Measurements from ENCODE around the gene RBM10. TPM values are rescaled to one million over a fixed set of nuclear protein-coding genes. Genes with fewer than 3 reads are reported as not detected.
A peak's percentile ranks its signal among the peaks of the same experiment; 100 is the strongest.

Gene RBM10
- total RNA-seq, 4 donors from 2014 or later, result 26.5 to 43.0 (median 35.2) TPM

DNA sequence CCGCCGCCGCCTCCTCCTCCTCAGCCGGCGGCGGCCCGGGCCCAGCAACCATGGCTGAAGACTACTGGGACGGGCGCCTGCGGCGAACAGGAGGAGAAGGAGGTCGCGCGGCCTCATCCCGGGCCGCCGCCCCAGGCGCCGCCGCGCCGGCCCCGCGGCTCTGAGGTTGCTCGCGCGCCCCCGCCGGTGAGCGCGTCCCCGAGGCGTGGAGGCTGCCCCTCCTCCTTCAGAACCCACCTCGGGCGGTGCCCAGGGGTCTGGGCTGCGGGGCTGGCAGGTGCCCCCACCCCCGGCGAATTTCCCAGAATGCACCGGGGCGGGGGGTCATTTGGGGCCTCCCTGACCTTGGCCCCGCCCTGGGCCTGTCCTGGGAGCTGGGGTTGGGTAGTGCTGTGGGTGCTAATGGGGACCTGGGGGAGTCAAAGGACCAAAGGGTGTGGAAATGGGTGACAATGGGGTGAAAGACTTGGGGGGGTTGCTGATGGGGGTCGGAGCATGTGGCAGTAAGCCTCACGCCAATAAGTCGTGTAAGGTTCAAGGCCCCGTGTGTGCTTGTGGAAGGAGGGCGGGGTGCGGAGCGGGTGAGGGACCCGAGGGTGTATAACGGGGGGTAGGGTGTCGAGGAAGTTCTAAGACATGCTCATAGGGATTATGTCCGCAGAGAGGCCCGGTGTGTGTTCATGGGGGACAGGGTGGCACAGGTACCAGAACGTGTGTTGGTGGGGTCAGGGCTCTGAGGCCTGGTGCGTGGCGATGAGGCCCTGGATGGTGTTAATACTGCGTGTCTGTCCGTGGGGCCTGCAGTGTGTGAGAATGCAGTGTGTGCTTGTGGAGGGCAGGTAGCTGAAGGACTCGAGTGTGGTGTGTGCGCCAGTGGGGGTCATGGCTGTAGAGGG, 74.1 kb downstream of the RBM10 start:
- Histone ChIP-seq H3K36me3 (peaks cover 20 to 26% of the 10 kb centered on the region in 2 donors), H3K9me3 (no peaks in the 10 kb centered on the region), H3K4me3 (replicated peaks in 1 of 3) (peak overlapping the region; percentile 53 to 75 (median 66)), H3K4me1 (peaks cover 0 to 22% of the 10 kb centered on the region in 2 donors), H3K27me3 (no peaks in the 10 kb centered on the region), H3K27ac (peak overlapping the region; percentile 87 to 97 (median 92))
- TF ChIP-seq POLR2A (IDR thresholded peaks at IDR 0.05), result no peak
- TF ChIP-seq, protein P1, sequence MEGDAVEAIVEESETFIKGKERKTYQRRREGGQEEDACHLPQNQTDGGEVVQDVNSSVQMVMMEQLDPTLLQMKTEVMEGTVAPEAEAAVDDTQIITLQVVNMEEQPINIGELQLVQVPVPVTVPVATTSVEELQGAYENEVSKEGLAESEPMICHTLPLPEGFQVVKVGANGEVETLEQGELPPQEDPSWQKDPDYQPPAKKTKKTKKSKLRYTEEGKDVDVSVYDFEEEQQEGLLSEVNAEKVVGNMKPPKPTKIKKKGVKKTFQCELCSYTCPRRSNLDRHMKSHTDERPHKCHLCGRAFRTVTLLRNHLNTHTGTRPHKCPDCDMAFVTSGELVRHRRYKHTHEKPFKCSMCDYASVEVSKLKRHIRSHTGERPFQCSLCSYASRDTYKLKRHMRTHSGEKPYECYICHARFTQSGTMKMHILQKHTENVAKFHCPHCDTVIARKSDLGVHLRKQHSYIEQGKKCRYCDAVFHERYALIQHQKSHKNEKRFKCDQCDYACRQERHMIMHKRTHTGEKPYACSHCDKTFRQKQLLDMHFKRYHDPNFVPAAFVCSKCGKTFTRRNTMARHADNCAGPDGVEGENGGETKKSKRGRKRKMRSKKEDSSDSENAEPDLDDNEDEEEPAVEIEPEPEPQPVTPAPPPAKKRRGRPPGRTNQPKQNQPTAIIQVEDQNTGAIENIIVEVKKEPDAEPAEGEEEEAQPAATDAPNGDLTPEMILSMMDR (IDR thresholded peaks at IDR 0.05), result no peak
- DNase-seq, result peak; percentile 44
- 1 to 2% methylated on average over 13 to 20 of the region's 60 CpGs for WGBS, 2 donors
- intact Hi-C loops (cut with DNase I), result no loop called here

DNA sequence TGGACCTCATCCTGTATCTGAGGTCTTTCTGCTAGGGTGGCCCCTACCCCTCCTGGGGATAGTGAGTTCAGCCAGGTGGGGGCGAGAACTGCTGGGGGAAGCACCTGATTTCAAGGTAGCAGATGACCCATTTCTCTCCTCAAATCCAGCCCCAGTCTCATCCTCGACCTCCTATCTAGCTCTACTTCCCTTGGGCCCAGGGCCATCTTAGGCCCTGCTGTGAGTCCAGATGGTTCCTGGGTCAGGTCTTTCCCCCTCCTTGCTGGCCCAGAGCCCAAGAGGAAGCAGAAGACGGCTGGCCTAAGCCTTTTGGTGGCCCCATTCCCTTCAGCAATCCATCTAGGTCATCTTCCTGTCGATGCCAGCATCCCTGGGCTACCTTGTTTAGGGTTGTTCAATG, 76.7 kb downstream of the RBM10 start:
- Histone ChIP-seq H3K27me3 (no peaks in the 10 kb centered on the region), H3K9me3 (no peaks in the 10 kb centered on the region), H3K27ac (no peak overlapping the region), H3K4me1 (peaks cover 0 to 20% of the 10 kb centered on the region in 2 donors), H3K4me3 (replicated peaks in 1 of 3) (no peak overlapping the region), H3K36me3 (peaks cover 27 to 37% of the 10 kb centered on the region in 2 donors)
- WGBS, 2 donors, result 79 to 87% methylated on average over 2 to 3 of the region's 4 CpGs
- no peak for TF ChIP-seq POLR2A (IDR thresholded peaks at IDR 0.05)
- intact Hi-C loops (cut with DNase I), result loop anchor here (10.0 kb wide), 1 partner anchor 143 kb away; no protein-coding TSS in a partner anchor
- DNase-seq, result no peak

DNA sequence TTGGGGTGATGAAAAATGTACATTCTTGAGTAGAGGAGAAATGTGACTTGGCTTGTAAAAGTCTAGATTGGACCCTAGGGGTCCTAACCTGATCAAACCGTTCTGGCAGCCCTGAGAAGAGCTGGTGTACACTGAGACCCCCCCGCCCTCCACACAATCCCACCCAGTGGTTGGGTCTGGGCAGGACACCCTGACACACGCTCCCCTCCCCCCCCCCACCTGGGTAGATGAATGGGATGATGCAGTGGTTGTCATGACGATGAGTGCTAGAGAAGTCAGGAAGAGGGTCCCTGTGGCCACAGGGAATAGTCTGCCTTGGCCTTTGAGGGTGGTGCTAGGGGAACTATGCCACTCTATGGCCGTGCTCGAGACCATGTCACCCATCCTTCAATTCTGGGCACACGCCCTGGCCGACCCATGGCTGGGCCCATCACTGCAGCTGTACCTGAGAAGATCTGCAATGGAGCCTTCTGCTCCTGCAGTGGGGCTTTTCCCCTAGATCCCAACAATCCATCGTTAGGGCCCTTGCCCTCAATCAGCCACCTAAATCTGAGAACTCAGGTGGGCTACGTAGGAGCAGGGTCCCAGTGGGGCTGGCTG, 77.8 kb downstream of the RBM10 start:
- no peak for DNase-seq
- 90% methylated on average over 6 of the region's 10 CpGs; no CpG with 5 or more reads in 1 of the 2 donors for WGBS, 2 donors
- intact Hi-C loops (cut with DNase I), result loop anchor here (10.0 kb wide), 1 partner anchor 142 kb away; no protein-coding TSS in a partner anchor

DNA sequence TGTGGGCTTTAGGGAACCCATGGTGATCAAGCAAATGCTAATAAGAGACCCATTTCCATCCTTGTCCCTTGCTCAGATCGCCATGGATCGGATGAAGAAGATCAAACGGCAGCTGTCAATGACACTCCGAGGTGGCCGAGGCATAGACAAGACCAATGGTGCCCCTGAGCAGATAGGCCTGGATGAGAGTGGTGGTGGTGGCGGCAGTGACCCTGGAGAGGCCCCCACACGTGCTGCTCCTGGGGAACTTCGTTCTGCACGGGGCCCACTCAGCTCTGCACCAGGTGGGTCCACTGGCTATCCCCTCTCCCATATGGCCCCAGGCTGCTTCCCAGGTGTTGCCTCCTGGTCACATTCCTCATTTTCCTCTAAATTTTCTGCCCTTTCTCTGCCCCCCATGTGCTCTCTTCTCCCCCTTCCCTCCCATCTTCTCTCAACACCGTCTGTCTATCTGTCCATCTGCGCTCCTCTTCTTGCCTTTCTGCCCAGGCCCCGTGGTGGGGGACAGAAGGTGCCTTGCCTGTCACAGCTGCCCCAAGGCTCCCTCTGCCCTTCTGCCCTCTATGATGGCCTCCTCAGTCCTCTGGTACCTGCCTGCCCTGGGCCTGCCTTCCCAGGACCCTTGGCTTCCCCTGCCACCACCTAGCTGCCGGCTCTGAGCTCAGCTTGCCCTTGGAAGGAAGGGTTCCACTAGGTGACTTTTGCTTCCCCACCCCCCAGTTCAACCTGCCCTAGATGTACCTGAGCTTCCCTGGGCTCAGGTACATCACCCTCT, 78.6 kb downstream of the RBM10 start:
- H3K4me1 ChIP-seq, result peaks cover 0 to 13% of the 10 kb centered on the region in 2 donors
- peaks cover 39 to 48% of the 10 kb centered on the region in 2 donors for H3K36me3 ChIP-seq
- DNase-seq, result no peak
- no peak overlapping the region for H3K4me3 ChIP-seq (replicated peaks in 1 of 3)
- no peak for TF ChIP-seq POLR2A (IDR thresholded peaks at IDR 0.05)
- H3K27me3 ChIP-seq, result no peaks in the 10 kb centered on the region
- no peak overlapping the region for H3K27ac ChIP-seq
- intact Hi-C loops (cut with DNase I), result loop anchor here (10.0 kb wide), 1 partner anchor 141 kb away; no protein-coding TSS in a partner anchor
- WGBS, 2 donors, result 88 to 94% methylated on average over 8 to 9 of the region's 13 CpGs
- H3K9me3 ChIP-seq, result no peaks in the 10 kb centered on the region

More for the DNA sequence above, 77.8 kb downstream of the RBM10 start:
- TF ChIP-seq, protein P1 (IDR thresholded peaks at IDR 0.05), result no peak
- TF ChIP-seq POLR2A (IDR thresholded peaks at IDR 0.05), result no peak
- Histone ChIP-seq H3K9me3 (no peaks in the 10 kb centered on the region), H3K36me3 (peaks cover 35 to 46% of the 10 kb centered on the region in 2 donors), H3K27me3 (no peaks in the 10 kb centered on the region), H3K4me1 (peaks cover 0 to 13% of the 10 kb centered on the region in 2 donors), H3K4me3 (replicated peaks in 1 of 3) (no peak overlapping the region), H3K27ac (no peak overlapping the region)

DNA sequence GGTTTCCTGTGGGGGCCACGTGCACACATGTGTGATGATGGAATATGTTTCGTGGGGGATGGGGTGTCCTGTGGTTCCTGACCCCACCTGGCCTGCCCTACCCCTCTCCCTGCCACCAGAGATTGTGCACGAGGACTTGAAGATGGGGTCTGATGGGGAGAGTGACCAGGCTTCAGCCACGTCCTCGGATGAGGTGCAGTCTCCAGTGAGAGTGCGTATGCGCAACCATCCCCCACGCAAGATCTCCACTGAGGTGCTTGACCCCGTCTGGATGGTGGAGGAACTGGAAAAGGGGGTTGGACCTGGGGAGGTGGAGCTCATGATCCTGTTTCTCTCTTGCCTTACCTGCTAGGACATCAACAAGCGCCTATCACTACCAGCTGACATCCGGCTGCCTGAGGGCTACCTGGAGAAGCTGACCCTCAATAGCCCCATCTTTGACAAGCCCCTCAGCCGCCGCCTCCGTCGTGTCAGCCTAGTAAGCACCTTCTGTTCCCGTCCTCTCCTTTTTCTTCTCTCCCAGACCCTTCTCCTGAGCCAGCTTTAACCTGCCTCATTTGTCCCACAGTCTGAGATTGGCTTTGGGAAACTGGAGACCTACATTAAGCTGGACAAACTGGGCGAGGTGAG, 79.4 kb downstream of the RBM10 start:
- peaks cover 0 to 13% of the 10 kb centered on the region in 2 donors for H3K4me1 ChIP-seq
- TF ChIP-seq, protein P1 (IDR thresholded peaks at IDR 0.05), result no peak
- TF ChIP-seq POLR2A (IDR thresholded peaks at IDR 0.05), result no peak
- WGBS, 2 donors, result 90 to 95% methylated on average over 9 to 15 of the region's 17 CpGs
- no peak overlapping the region for H3K27ac ChIP-seq
- DNase-seq, result no peak
- H3K27me3 ChIP-seq, result no peaks in the 10 kb centered on the region
- H3K36me3 ChIP-seq, result peaks cover 43 to 52% of the 10 kb centered on the region in 2 donors
- H3K4me3 ChIP-seq (replicated peaks in 1 of 3), result no peak overlapping the region
- intact Hi-C loops (cut with DNase I), result loop anchor here (10.0 kb wide), 1 partner anchor 140 kb away; no protein-coding TSS in a partner anchor
- no peaks in the 10 kb centered on the region for H3K9me3 ChIP-seq
